Measurements from ENCODE around the gene CNEP1R1. TPM values are rescaled to one million over a fixed set of nuclear protein-coding genes. Genes with fewer than 3 reads are reported as not detected.
"Not testable (repeated sequence)": the region's sequence is repeated elsewhere in the genome, so short reads cannot be mapped to it uniquely, and the experiment has no call there.

CNEP1R1 gene
- total RNA-seq, 2 donors from 2014 or later, result 14.2 to 36.5 TPM

DNA sequence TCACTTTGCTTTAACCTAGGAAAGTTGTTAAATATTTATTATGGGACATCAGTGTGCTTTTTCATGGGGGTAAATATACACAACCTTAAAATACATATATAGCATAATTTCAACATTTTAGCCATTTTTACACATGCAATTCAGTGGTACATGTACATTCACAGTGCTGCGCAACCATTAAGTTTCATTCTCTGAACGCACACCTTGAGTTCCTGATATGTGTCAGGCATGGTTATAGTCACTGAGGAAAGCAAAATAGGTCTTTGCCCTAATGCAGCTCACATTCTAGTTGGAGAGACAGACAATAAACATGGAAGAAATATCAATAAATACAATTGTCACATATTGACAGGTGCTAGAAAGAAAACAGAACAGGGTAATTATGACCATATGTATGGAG lies 12.8 kb upstream of the CNEP1R1 start:
- no peak for ATAC-seq (ENCODE audit: insufficient number of reproducible peaks, low FRiP score, low read depth)
- H3K4me3 ChIP-seq, result no peak overlapping the region
- no peak for DNase-seq (ENCODE audit: low spot score)
- TF ChIP-seq, protein P1, sequence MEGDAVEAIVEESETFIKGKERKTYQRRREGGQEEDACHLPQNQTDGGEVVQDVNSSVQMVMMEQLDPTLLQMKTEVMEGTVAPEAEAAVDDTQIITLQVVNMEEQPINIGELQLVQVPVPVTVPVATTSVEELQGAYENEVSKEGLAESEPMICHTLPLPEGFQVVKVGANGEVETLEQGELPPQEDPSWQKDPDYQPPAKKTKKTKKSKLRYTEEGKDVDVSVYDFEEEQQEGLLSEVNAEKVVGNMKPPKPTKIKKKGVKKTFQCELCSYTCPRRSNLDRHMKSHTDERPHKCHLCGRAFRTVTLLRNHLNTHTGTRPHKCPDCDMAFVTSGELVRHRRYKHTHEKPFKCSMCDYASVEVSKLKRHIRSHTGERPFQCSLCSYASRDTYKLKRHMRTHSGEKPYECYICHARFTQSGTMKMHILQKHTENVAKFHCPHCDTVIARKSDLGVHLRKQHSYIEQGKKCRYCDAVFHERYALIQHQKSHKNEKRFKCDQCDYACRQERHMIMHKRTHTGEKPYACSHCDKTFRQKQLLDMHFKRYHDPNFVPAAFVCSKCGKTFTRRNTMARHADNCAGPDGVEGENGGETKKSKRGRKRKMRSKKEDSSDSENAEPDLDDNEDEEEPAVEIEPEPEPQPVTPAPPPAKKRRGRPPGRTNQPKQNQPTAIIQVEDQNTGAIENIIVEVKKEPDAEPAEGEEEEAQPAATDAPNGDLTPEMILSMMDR (IDR thresholded peaks at IDR 0.05), result no peak
- H3K9me3 ChIP-seq, result no peaks in the 10 kb centered on the region
- H3K27ac ChIP-seq, result no peak overlapping the region
- H3K4me1 ChIP-seq (ENCODE audit: control insufficient read depth in 1 of 2, low read depth in 2 of 2), result no peaks in the 10 kb centered on the region
- no peaks in the 10 kb centered on the region for H3K36me3 ChIP-seq
- H3K27me3 ChIP-seq (replicated peaks; ENCODE audit: insufficient read depth), result no peaks in the 10 kb centered on the region

DNA sequence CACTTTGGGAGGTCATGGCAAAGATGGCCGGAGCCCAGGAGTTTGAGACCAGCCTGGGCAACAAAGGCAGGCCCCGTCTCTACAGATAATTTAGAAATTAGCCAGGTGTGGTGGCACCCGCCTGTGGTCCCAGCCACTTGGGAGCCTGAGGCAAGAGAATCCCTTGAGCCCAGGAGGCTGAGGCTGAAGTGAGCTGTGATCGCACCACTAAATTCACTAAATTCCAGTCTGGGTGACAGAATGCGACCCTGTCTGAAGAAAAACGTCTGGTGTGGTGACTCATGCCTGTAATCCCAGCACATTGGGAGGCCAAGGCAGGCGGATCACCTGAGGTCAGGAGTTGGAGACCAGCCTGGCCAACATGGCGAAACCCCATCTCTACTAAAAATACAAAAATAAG lies 10.8 kb upstream of the CNEP1R1 start:
- not testable (repeated sequence) for H3K36me3 ChIP-seq; H3K27me3 ChIP-seq (replicated peaks; ENCODE audit: insufficient read depth); H3K4me3 ChIP-seq; H3K9me3 ChIP-seq; H3K4me1 ChIP-seq (ENCODE audit: control insufficient read depth in 1 of 2, low read depth in 2 of 2); DNase-seq (ENCODE audit: low spot score); ATAC-seq (ENCODE audit: insufficient number of reproducible peaks, low FRiP score, low read depth); H3K27ac ChIP-seq

DNA sequence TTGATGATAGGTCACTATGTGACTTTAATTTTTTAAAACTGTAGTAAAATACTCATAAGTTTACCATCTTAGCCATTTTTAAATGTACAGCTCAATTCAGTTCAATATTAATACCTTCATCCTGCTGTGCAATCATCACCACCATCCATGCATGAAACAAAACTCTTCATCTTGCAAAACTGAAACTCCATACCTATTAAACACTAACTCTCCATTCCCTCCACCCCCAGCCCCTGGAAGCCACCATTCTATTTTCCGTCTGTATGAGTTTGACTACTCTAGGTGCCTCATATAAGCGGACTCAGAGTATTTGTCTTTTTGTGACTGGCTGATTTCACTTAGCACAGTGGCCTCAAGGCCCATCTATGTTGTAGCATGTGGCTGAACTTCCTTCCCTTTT lies 9.4 kb upstream of the CNEP1R1 start:
- DNase-seq (ENCODE audit: low spot score) (no peak), ATAC-seq (ENCODE audit: insufficient number of reproducible peaks, low FRiP score, low read depth) (no peak)
- H3K9me3 ChIP-seq, result no peaks in the 10 kb centered on the region
- H3K27ac ChIP-seq, result no peak overlapping the region
- TF ChIP-seq, protein P1 (IDR thresholded peaks at IDR 0.05), result no peak
- H3K27me3 ChIP-seq (replicated peaks; ENCODE audit: insufficient read depth), result no peaks in the 10 kb centered on the region
- H3K4me3 ChIP-seq, result no peak overlapping the region
- no peaks in the 10 kb centered on the region for H3K36me3 ChIP-seq
- H3K4me1 ChIP-seq (ENCODE audit: control insufficient read depth in 1 of 2, low read depth in 2 of 2), result no peaks in the 10 kb centered on the region

DNA sequence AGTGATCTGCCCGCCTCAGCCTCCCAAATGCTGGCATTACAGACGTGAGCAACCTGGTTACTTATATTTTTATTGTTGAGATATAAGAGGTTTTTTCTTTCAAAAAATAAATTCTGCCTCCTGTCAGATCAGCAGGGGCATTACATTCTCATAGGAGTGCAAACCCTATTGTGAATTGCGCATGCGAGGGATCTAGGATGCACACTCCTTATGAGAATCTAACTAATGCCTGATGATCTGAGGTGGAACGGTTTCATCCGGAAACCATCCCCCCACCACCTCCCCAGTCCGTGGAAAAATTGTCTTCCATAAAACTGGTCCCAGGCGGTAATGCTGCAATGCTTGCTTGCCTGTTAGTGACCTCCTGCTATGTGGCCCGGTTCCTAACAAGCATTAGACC lies 7.5 kb upstream of the CNEP1R1 start:
- Histone ChIP-seq H3K4me3 (no peak overlapping the region), H3K9me3 (no peaks in the 10 kb centered on the region), H3K4me1 (ENCODE audit: control insufficient read depth in 1 of 2, low read depth in 2 of 2) (no peaks in the 10 kb centered on the region), H3K27me3 (replicated peaks; ENCODE audit: insufficient read depth) (no peaks in the 10 kb centered on the region), H3K27ac (no peak overlapping the region), H3K36me3 (no peaks in the 10 kb centered on the region)
- ATAC-seq (ENCODE audit: insufficient number of reproducible peaks, low FRiP score, low read depth) (no peak), DNase-seq (ENCODE audit: low spot score) (no peak)
- TF ChIP-seq, protein P1 (IDR thresholded peaks at IDR 0.05), result no peak

DNA sequence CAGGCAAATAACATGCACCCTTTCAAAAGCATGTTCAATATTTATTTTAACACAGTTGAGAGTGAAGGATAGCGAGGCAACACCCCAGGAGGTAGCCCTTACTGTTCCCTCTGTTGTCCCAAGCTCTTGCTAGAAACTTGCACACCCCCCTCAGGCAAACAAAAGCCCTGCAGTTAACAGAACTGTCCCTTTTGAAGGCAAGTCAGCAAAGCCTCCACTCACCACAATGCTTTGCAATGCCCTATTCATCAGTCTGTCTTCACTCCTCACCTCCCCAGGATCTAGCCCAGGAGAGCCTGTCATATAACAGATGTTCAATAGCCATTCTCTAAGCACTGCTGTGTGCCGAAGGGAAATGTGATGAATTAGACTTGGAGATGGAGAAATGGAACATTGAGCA lies 3.5 kb upstream of the CNEP1R1 start:
- Histone ChIP-seq H3K36me3 (no peaks in the 10 kb centered on the region), H3K27ac (no peak overlapping the region), H3K9me3 (no peaks in the 10 kb centered on the region), H3K4me1 (ENCODE audit: control insufficient read depth in 1 of 2, low read depth in 2 of 2) (peaks cover 6 to 11% of the 10 kb centered on the region in 2 donors), H3K4me3 (no peak overlapping the region), H3K27me3 (replicated peaks; ENCODE audit: insufficient read depth) (no peaks in the 10 kb centered on the region)
- no peak for DNase-seq (ENCODE audit: low spot score)
- TF ChIP-seq, protein P1 (IDR thresholded peaks at IDR 0.05), result no peak
- ATAC-seq (ENCODE audit: insufficient number of reproducible peaks, low FRiP score, low read depth), result no peak

DNA sequence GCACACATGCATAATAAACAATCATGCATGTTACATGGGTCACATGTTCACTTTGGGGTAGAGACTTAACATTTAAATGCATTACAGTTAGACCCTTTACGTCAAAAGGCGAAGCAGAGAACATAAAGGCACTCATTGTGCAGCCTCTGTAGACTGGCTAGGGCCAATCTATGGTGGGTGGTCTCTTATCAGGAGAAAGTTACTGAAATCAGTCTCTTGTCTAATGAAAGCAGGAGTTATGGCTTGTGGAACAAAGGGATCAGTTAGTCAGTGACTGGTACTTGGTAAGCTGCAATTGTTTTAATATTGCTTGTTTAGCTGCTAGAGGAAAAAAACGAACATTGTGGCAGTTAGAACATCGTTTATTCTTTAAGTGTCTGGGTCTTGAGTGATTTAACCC lies 1.4 kb upstream of the CNEP1R1 start:
- DNase-seq (ENCODE audit: low spot score) (no peak), ATAC-seq (ENCODE audit: insufficient number of reproducible peaks, low FRiP score, low read depth) (no peak)
- Histone ChIP-seq H3K36me3 (no peaks in the 10 kb centered on the region), H3K27me3 (replicated peaks; ENCODE audit: insufficient read depth) (no peaks in the 10 kb centered on the region), H3K9me3 (no peaks in the 10 kb centered on the region), H3K27ac (no peak overlapping the region), H3K4me1 (ENCODE audit: control insufficient read depth in 1 of 2, low read depth in 2 of 2) (peaks cover 8 to 23% of the 10 kb centered on the region in 2 donors), H3K4me3 (no peak overlapping the region)
- TF ChIP-seq, protein P1 (IDR thresholded peaks at IDR 0.05), result no peak

Data from thoracic aorta (tissue), 2 donors.